ENCODE data around the gene ACOXL. TPM values are rescaled to one million over a fixed set of nuclear protein-coding genes. Genes with fewer than 3 reads are reported as not detected.

The ACOXL gene
- total RNA-seq, 2 experiments from 2014 or later = not detected

DNA sequence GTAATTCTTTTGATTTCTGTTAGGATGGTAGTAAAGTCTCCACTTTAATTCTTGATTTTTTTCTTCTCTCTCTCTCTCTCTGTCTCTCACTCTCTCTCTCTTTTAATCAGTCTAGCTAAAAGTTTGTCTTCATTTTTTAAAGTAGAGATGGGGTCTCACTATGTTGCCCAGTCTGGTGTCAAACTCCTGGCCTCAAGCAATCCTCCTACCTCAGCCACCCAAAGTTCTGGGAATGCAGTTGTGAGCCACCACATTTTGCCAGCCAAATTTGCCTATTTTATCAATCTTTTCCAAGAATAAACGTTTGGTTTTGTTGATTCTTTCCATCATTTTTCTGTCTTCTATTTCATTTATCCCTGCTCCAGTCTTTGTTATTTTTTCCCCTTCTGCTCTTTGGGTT, 23.9 kb upstream of the ACOXL start:
- no peak overlapping the region for H3K27ac Mint-ChIP-seq
- POLR2A ChIA-PET = no interaction called here
- Histone ChIP-seq H3K4me3 (ENCODE audit: low read length) (no peak overlapping the region), H3K9me3 (ENCODE audit: control insufficient read depth in 1 of 2, insufficient read depth in 1 of 2, low read length in 2 of 2) (no peaks in the 10 kb centered on the region), H3K4me1 (ENCODE audit: insufficient read depth, low read length) (no peaks in the 10 kb centered on the region), H3K27ac (ENCODE audit: low read depth in 1 of 2, low read length in 2 of 2) (no peak overlapping the region), H3K27me3 (ENCODE audit: control insufficient read depth in 1 of 2, insufficient read depth in 2 of 2, low read length in 2 of 2) (peaks cover 8 to 17% of the 10 kb centered on the region in 2 experiments), H3K36me3 (ENCODE audit: insufficient read depth, low read length) (no peaks in the 10 kb centered on the region)
- H3K4me1 Mint-ChIP-seq (ENCODE audit: low read depth) = no peaks in the 10 kb centered on the region
- no peaks in the 10 kb centered on the region for H3K9me3 Mint-ChIP-seq
- no peak overlapping the region for H3K4me3 Mint-ChIP-seq
- intact Hi-C loops (cut with DNase I, micrococcal nuclease) = no loop called here
- CTCF ChIA-PET = no interaction called here
- H3K36me3 Mint-ChIP-seq (ENCODE audit: low read depth) = no peaks in the 10 kb centered on the region
- H3K27me3 Mint-ChIP-seq = peaks cover 32% of the 10 kb centered on the region
- ATAC-seq (ENCODE audit: poor library complexity) = no peak
- no peak for DNase-seq
- TF ChIP-seq, protein P1, sequence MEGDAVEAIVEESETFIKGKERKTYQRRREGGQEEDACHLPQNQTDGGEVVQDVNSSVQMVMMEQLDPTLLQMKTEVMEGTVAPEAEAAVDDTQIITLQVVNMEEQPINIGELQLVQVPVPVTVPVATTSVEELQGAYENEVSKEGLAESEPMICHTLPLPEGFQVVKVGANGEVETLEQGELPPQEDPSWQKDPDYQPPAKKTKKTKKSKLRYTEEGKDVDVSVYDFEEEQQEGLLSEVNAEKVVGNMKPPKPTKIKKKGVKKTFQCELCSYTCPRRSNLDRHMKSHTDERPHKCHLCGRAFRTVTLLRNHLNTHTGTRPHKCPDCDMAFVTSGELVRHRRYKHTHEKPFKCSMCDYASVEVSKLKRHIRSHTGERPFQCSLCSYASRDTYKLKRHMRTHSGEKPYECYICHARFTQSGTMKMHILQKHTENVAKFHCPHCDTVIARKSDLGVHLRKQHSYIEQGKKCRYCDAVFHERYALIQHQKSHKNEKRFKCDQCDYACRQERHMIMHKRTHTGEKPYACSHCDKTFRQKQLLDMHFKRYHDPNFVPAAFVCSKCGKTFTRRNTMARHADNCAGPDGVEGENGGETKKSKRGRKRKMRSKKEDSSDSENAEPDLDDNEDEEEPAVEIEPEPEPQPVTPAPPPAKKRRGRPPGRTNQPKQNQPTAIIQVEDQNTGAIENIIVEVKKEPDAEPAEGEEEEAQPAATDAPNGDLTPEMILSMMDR (IDR thresholded peaks at IDR 0.05) = no peak

DNA sequence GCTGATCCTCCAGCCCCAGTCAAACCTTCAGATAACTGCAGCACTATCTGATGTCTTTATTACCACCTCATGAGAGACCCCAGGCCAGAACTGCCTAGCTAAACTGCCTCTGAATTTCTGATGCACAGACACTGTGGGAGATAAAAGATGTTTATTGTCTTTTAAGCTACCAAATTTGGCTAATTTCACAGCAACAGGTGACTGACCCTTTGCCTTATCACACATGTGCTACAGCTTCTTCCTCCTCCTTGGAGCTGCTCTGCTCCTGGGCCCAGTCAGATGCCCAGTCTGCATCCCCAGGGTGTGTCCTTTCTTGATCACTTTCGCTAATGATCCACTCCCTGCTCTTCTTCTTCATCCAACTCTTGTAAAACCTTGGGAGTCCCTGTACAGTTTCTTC, 19.6 kb upstream of the ACOXL start:
- Histone ChIP-seq H3K27me3 (ENCODE audit: control insufficient read depth in 1 of 2, insufficient read depth in 2 of 2, low read length in 2 of 2) (peaks cover 8 to 27% of the 10 kb centered on the region in 2 experiments), H3K4me1 (ENCODE audit: insufficient read depth, low read length) (no peaks in the 10 kb centered on the region), H3K9me3 (ENCODE audit: control insufficient read depth in 1 of 2, insufficient read depth in 1 of 2, low read length in 2 of 2) (no peaks in the 10 kb centered on the region), H3K4me3 (ENCODE audit: low read length) (no peak overlapping the region), H3K36me3 (ENCODE audit: insufficient read depth, low read length) (no peaks in the 10 kb centered on the region), H3K27ac (ENCODE audit: low read depth in 1 of 2, low read length in 2 of 2) (no peak overlapping the region)
- TF ChIP-seq, protein P1 (IDR thresholded peaks at IDR 0.05) = no peak
- Mint-ChIP-seq H3K4me3 (no peak overlapping the region), H3K36me3 (ENCODE audit: low read depth) (no peaks in the 10 kb centered on the region), H3K27me3 (peaks cover 53% of the 10 kb centered on the region), H3K4me1 (ENCODE audit: low read depth) (no peaks in the 10 kb centered on the region), H3K27ac (no peak overlapping the region), H3K9me3 (no peaks in the 10 kb centered on the region)
- intact Hi-C loops (cut with DNase I, micrococcal nuclease) = no loop called here
- no peak for DNase-seq
- no peak for ATAC-seq (ENCODE audit: poor library complexity)
- CTCF ChIA-PET = no interaction called here
- POLR2A ChIA-PET = no interaction called here

DNA sequence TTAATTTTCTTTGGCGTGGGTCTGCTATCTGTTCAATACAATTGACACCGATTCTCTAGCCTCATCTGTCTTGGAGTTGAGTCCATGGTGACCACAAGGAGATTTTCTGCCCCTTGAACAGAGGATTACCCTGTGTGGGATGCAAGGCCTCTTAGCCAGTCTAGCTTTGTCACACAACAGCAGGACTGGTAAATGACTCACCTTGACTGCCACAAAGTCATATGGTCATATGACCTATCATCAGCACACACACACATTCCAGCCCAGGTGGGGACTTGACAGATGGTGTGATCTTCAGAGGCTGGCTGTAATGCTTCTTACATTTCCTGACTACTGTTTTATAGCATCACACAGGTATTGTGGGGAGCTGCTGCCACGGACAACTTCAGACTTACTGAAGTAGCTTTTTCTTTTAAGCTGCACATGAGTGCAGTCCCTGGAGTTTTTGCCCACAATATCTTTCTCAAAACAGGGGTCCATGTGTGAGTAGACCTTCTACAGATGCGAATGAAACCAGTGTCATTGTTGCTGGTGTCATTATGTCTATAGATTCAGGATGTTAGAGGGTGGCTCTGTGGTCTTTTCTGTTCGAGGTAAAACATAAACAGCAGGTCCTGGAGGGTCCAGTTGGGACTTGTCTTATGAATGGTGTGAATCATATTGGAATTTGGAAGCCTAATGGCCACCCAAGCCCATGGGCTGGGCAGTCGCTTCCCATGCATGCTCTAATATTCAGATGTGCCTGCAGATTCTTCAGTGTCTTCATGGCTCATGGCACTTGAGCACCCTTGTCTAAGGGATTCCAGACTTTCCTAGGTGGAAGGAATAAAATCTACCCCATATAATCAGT, 18.6 kb upstream of the ACOXL start:
- H3K4me3 Mint-ChIP-seq = no peak overlapping the region
- POLR2A ChIA-PET = no interaction called here
- Histone ChIP-seq H3K27me3 (ENCODE audit: control insufficient read depth in 1 of 2, insufficient read depth in 2 of 2, low read length in 2 of 2) (peaks cover 8 to 31% of the 10 kb centered on the region in 2 experiments), H3K9me3 (ENCODE audit: control insufficient read depth in 1 of 2, insufficient read depth in 1 of 2, low read length in 2 of 2) (no peaks in the 10 kb centered on the region), H3K36me3 (ENCODE audit: insufficient read depth, low read length) (no peaks in the 10 kb centered on the region), H3K4me1 (ENCODE audit: insufficient read depth, low read length) (no peaks in the 10 kb centered on the region), H3K4me3 (ENCODE audit: low read length) (no peak overlapping the region), H3K27ac (ENCODE audit: low read depth in 1 of 2, low read length in 2 of 2) (no peak overlapping the region)
- CTCF ChIA-PET = no interaction called here
- H3K9me3 Mint-ChIP-seq = no peaks in the 10 kb centered on the region
- peaks cover 45% of the 10 kb centered on the region for H3K27me3 Mint-ChIP-seq
- H3K36me3 Mint-ChIP-seq (ENCODE audit: low read depth) = no peaks in the 10 kb centered on the region
- DNase-seq = no peak
- H3K4me1 Mint-ChIP-seq (ENCODE audit: low read depth) = no peaks in the 10 kb centered on the region
- no peak for ATAC-seq (ENCODE audit: poor library complexity)
- no peak overlapping the region for H3K27ac Mint-ChIP-seq
- intact Hi-C loops (cut with DNase I, micrococcal nuclease) = no loop called here
- TF ChIP-seq, protein P1 (IDR thresholded peaks at IDR 0.05) = no peak

Measured in CD4-positive, alpha-beta T cell (primary cell).